ENCODE data around the gene TFEB.

Gene TFEB

DNA sequence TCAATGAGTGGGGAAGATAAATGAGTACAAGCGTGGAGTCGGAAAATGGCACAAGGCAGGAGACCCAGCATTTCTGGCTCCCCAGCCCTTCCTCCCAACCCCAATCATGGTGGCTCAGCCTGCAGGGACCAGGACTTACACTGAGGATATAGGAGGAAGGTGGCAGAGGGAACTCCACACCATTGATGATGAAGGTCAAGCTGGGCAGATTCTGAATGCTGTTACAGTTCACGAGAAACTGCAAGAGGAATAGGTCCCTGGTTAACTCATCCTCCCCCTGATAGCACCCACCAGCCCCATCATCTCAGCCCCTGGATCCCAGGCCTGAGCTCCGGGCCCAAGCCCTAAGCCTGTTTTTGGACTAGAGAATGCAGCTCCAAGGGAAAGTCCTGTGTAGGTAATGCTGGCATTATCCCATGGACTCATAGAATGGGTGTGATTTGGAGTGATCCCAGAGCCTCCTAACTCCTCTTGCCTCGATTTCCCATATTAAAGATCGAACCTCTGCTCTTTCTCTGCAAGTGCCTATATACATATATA lies 2.3 kb upstream of the TFEB start:
- H3K4me3 ChIP-seq (ENCODE audit: low read length): no peak overlapping the region
- TF ChIP-seq ZNF274 (IDR thresholded peaks at IDR 0.05; ENCODE audit: low read depth, low read length): no peak

DNA sequence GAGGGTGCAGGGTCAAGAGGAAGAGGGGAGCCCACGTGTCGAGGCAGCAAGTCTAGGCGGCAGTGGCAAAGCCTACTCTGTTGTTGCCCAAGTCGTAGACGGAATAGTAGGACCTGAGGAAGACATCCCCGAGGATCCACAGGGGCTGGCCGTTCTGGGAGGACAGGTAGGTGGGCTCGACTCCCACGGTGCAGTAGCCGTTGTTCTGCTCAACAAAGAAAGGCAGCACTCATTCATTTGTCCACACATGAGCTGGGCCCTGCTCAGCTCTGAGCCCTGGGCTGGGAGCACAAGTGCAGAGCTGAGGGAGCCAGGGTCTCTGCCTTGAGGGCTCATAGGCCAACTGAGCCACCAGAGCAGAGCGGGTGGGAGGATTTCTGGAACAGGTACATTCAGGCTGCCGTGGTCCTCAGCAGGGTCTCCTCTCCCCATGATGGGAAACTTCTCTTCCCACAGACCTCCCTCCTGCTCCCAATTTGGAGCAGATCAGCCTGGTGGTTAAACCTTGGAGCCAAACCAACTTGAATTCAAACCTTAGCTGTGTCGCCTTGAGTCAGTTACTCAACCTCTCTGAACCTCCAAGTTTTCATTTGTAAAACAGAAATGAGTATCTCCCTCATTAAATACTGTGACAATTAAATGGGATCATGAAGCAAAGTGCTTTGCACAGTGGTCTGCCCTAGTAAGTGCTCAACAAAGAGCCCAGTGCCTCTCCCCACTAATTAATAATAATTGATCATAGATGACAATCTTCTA lies 1.6 kb upstream of the TFEB start:
- no peak for TF ChIP-seq ZNF274 (IDR thresholded peaks at IDR 0.05; ENCODE audit: low read depth, low read length)
- no peak overlapping the region for H3K4me3 ChIP-seq (ENCODE audit: low read length)

DNA sequence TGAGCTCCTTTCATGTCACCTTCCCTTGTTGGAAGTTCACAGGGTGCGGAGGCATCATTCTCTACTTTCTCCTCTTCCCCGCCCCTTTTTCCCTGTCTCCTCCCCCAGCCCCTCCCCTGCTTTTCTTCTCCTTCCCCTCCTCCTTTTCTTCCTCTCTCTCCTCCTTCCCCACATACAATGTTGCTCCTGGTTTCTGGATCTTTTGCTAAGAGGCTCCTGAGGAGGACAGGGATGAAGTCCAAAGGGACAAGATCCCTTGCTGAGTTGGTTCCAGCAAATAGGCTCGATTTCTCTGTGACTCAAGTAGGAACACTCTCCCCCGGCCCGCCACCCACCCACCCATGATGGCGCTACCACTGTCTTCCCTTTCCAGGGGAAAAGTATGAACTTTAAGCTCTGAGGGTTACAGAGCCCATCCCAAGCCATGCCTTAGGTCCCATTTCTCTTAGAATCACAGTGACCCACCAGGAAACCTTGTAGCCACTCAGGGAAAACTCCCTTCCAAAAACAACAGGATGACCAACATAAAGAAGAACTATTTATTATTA lies 852 bp upstream of the TFEB start:
- no peak overlapping the region for H3K4me3 ChIP-seq (ENCODE audit: low read length)
- no peak for TF ChIP-seq ZNF274 (IDR thresholded peaks at IDR 0.05; ENCODE audit: low read depth, low read length)

DNA sequence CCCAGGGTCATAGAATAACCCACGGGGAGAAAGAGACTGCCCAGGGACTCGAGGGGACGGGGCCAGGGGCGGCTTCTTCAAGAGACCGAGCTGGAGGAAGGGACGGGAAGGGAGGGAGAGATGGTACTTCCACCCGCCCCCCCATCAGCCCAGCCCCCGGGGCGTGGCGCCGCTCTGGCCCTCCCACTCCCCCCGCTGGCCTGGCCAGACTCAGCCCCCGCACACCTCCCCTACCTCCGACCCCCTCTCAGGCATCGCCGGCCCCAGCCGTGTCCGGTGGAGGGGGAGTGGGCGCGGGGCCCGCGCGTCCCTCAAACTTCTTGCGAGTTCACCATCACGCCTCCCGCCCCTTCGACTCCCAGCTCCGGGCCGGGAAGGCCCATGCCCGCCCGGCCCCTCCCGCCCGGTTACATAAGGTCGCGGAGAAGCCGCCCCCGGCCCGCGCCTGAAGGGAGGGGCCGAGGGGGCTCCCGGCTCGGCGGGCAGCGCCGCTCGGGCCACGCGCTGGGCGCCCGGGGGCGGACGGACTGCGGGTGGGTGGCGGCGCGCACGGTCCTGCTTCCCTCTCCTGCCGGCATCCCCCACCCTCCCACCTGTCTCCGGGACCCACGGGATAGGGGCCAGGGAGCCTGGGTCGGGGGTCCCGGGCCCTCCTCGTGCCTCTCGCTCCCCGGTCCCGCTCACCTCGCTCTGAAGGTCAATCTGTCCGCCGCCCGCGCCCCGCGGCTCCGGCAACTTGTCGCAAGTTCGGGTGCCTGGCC lies 562 bp downstream of the TFEB start:
- peak overlapping the region; percentile 69 for H3K4me3 ChIP-seq (ENCODE audit: low read length)
- TF ChIP-seq ZNF274 (IDR thresholded peaks at IDR 0.05; ENCODE audit: low read depth, low read length): no peak

DNA sequence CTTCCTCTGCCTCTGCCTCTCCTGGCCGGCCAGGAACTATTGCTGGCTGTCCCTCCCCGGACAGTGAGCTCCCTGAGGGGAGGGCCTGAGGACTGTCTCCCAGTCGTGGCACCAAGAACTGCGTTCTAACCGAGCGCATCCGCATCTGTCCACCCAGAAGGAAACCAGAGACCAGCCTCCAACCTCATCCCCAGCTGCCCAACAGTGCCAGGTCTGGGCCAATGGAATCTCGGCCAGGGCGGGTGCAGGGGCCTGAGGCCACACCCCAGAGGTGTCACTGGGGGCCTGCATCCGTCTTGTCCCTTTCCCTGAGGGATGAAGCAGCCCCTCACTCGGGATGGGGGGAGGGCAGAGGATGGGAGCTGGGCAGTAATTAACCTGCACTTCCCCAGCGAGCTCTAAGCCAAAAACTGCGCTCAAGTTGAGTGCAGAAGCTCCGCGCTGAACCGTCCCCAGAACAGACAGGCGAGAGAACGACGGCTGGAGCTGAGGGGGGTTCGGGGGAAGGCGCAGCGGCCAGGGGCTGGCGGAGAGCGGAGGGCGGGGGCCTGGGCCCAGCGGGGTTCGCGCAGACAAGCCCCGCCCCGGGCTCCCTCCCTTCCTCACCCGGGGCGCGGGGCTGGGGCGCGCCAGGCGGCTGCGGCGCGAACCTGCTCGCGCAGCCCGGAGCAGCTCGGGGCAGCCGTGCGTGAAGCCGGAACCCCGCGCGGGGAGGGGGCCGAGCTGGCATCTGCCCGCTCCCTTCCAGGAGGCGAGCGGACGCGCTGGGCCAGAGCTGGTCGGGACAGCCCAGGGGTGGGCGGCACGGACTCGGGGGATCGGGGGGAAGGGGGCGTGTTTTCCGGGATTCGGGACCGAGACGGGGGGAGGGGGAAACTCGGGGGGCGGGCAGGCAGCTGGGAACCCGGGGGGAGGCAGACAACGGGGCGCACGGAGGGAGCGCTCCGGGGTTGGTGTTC lies 1.4 kb downstream of the TFEB start:
- no peak for TF ChIP-seq ZNF274 (IDR thresholded peaks at IDR 0.05; ENCODE audit: low read depth, low read length)

DNA sequence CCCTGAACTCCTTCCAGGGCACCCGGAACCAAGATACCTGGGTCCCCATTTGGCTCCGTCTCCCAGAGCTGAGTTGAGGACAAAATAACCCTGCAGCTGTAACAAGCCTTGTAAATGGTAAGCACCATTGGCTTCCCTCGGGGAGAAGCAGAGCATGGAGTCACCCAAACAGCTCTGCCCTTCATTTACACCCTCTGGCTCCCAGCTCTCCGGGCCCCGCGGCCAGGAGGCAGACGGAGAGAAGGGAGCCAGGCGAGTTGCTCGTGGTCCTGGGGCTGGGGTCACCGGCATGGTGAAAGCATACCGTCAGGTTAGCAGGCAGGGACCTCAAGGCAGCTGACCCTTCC lies 2.1 kb downstream of the TFEB start:
- peak overlapping the region; percentile 69; the same call in 1 of the 2 replicates for H3K4me3 ChIP-seq (ENCODE audit: low read length)
- TF ChIP-seq ZNF274 (IDR thresholded peaks at IDR 0.05; ENCODE audit: low read depth, low read length): no peak

More for the DNA sequence above, 1.4 kb downstream of the TFEB start:
- peak overlapping the region; percentile 69 for H3K4me3 ChIP-seq (ENCODE audit: low read length)

DNA sequence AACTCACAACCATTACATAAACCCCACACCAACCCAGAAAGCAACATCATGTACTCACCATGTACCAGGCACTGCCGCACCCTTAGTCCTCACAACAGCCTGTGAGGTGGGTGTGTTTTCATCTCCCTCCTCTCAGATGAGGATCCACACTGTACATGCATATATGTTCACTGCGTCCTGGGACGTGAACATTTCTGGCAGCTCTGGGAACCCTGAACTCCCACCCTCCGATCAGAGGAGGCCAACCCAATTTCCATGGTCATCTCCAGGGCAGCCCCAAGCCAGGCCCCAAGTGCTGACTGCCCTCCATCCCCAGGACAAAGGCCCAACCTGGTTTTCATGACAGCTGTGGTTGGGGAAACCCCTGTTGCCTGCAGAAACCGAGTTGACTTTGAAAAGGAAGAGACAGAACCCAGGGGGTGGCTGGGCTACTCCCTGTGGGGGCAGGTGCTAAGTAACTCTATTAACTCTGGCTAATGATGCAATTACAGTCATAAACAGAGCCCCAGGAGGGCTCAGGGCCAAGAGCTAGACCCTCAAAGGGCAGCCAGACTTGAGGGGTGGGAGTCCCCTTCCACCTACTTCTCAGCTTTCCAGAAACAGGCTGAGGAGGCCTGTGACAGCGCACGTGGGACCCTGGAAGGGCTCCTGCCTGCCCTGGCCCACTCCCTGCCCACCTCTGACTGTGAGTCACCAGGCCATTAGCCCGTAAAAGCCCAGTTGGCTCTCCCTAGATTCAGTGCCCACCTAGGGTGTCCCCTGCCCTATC lies 2.6 kb downstream of the TFEB start:
- no peak for TF ChIP-seq ZNF274 (IDR thresholded peaks at IDR 0.05; ENCODE audit: low read depth, low read length)
- peak overlapping the region; percentile 69 for H3K4me3 ChIP-seq (ENCODE audit: low read length)

DNA sequence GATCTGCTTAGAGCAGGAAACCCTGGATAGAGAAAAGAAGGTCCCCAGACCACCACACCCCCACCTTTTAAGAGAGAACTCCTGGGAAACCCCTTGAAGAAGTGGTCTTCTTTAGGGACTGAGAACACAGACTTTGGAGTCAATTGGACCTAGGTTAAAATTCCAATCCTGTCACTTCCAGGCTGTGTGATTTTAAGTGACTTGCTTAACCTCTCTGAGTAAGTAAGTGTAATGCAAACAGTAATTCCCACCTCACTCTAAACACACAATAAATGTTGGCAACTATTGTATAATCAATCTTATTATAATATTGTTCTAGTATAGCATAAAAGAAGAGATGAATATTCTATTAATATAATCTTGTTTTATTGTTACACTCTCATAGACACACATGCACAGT lies 3.3 kb downstream of the TFEB start:
- TF ChIP-seq ZNF274 (IDR thresholded peaks at IDR 0.05; ENCODE audit: low read depth, low read length): no peak
- H3K4me3 ChIP-seq (ENCODE audit: low read length): peak overlapping the region; percentile 69

DNA sequence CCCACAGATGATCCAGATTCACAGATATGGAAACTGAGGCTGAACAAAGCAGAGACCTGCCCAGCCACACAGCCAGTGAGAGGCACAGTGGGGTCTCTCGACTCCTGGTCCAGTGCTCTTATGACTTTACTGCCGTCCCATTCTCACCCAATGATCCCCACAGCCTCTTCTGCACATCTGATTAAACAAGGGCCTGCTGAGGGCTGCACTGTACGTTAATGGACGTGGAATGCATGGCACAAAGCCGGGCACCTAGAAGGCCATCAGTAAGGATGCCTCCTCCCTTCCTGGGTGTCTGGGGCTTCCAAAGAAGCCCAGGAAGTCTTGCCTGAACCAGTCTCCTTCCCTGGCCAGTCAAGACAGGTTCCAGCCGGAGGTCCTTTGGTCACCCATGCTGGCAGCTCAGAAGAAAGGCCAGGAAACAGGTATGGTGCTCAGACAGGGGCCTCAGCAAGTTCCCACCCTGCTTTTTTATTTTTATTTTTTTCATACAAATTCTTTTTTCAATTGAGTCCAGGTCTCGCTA lies 3.8 kb downstream of the TFEB start:
- H3K4me3 ChIP-seq (ENCODE audit: low read length): peak overlapping the region; percentile 69
- no peak for TF ChIP-seq ZNF274 (IDR thresholded peaks at IDR 0.05; ENCODE audit: low read depth, low read length)

DNA sequence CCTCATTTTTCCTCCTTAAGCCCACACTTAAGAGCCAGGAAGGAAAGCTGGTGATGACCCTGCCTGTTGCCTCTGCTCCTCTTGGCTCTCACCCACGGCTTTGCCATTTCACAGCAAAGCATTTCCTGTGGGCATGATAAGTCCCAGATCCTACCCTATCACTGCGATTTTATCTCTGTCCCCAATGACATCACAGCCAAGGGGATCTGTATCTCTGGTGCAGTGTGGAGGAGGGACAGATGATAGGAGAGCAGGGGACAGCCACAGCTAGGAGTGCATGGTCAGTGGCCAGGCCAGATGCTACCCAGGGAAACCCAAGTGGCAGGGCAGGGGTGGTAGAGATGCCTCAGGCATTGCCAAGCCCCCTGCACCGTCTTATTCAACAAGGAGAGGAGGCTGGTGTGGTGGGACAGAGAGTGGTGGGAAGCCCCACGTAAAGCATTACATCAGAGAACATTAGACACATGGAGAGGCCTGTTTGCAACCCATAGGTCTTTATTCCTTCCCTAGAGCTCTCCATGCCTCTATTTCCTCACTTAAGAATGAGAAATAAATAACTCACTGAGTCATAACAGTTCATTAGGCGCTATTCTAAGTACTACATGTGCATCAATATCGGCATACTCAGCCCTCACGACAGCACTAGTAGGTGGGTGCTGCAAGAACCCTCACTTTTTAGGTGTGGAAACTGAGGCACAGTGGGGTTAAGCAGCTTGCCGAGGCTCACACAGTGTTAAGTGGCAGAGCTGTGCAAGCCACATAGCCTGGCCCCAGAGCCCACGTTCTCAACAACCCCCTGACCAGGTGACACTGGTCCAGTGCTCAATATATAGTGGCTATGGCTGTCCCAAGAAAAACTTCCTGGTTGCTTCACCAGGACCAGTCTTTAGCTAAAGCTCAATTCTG lies 4.6 kb downstream of the TFEB start:
- no peak for TF ChIP-seq ZNF274 (IDR thresholded peaks at IDR 0.05; ENCODE audit: low read depth, low read length)
- H3K4me3 ChIP-seq (ENCODE audit: low read length): peak overlapping the region; percentile 69; the same call in 1 of the 2 replicates

DNA sequence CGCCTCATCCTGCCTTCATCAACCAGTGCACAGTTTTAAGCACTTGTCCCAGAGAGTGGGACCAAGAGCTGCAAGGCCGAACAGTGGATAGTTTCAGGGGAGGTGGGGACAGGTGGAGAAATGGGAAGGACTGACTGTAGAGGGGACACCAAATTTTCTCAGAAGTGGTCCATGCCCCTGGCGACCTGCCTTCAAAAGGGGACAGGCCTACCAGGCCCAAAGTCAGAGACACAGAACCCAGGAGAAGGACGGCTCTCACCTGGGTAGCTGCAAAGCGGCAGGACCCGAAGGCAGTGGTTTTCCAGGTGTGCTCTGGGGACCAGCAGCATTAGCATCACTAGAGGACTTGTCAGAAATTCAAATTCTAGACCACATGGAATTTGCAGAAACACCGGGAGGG lies 5.8 kb downstream of the TFEB start:
- TF ChIP-seq ZNF274 (IDR thresholded peaks at IDR 0.05; ENCODE audit: low read depth, low read length): no peak
- no peak overlapping the region; the same call in 1 of the 2 replicates for H3K4me3 ChIP-seq (ENCODE audit: low read length)

DNA sequence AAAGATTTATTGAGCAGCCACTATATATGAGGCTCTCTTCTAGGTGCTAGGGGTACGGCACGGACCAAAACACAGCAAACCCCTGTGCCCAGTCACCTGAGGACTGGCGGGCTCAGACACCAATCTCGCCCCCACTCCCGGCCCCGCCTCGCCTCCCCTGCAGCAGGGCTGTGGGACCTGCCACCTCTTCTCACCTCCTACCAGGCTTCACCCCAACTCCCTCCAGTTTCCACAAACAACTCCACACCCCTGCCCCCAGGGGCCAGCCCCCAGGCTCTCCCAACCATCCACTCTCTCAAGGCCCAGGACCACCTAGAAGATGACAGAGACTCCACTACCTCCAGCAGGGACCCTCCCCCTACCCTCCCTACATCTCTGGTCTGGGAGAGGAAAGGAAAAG lies 6.5 kb downstream of the TFEB start:
- no peak overlapping the region for H3K4me3 ChIP-seq (ENCODE audit: low read length)
- no peak for TF ChIP-seq ZNF274 (IDR thresholded peaks at IDR 0.05; ENCODE audit: low read depth, low read length)
